SK-N-SH (cell line): ENCODE results near the gene STK39. TPM values are rescaled to one million over a fixed set of nuclear protein-coding genes. Genes with fewer than 3 reads are reported as not detected.

Experiments used
- CTCF ChIA-PET: fragments of 300-600, 350-600 bp; formaldehyde crosslinking; extraction: SDS; loops from one replicate; lab custom pipeline; 2021; lab: Yijun Ruan, JAX
- POLR2A ChIA-PET: fragments of 350-600 bp; sonication (Branson Sonifier 250); formaldehyde crosslinking; extraction: SDS; loops from one replicate; lab custom pipeline; 2020; ENCODE audit warnings: antibody characterized with exemption, inconsistent platforms; lab: Yijun Ruan, JAX
- DNase-seq: peaks from one replicate; pipeline ENCODE4 v3.0.0; 2012
- H2AFZ ChIP-seq: fragments of 200-600 bp; sonication (generic); 2 replicates; pipeline ENCODE4 v1.8.1; 2016; ENCODE audit warnings: antibody characterized with exemption, mild to moderate bottlenecking, low read depth
- H3F3A ChIP-seq: fragments of 200-600 bp; sonication (generic); replicated peaks from 2 replicates; pipeline ENCODE3; 2016; ENCODE audit warnings: antibody characterized with exemption, mild to moderate bottlenecking; ENCODE audit not compliant: insufficient read depth
- H3K27ac ChIP-seq, 2 experiments: fragments of 200-500 bp in 1 of 2; fragments of 200-600 bp in 1 of 2; sonication (Bioruptor generic) in 1 of 2; sonication (generic), shearing (Covaris generic) in 1 of 2; 2 replicates each; pipeline versions ENCODE4 v1.5.1 to v1.6.1; 2014 to 2016; ENCODE audit warnings: low read depth in 2 of 2, inconsistent platforms in 1 of 2, low read length in 1 of 2, mild to moderate bottlenecking in 1 of 2, mixed read lengths in 1 of 2
- H3K27me3 ChIP-seq: fragments of 200-600 bp; sonication (generic), shearing (Covaris generic); 2 replicates; pipeline ENCODE4 v1.6.1; 2016; ENCODE audit warnings: mixed run types; ENCODE audit not compliant: insufficient read depth
- H3K36me3 ChIP-seq, 2 experiments: fragments of 200-500 bp in 1 of 2; fragments of 200-600 bp in 1 of 2; sonication (Bioruptor generic) in 1 of 2; sonication (generic) in 1 of 2; replicated peaks in 1 of 2; 2 replicates each; pipeline versions ENCODE3 to v1.5.1; 2014 to 2016; ENCODE audit warnings: low read length in 1 of 2, mild to moderate bottlenecking in 1 of 2; ENCODE audit not compliant: insufficient read depth in 2 of 2, control insufficient read depth in 1 of 2
- H3K4me1 ChIP-seq, 2 experiments: fragments of 200-500 bp in 1 of 2; fragments of 200-600 bp in 1 of 2; sonication (Bioruptor generic) in 1 of 2; sonication (generic), shearing (Covaris generic) in 1 of 2; 2 replicates each; pipeline versions ENCODE4 v1.5.1 to v1.6.1; 2014 to 2016; ENCODE audit warnings: low read depth in 1 of 2, low read length in 1 of 2, mixed run types in 1 of 2; ENCODE audit not compliant: insufficient read depth in 2 of 2, control insufficient read depth in 1 of 2
- H3K4me2 ChIP-seq: fragments of 200-600 bp; sonication (generic), shearing (Covaris generic); 2 replicates; pipeline ENCODE4 v1.6.1; 2017; ENCODE audit warnings: mixed run types
- H3K4me3 ChIP-seq, 2 experiments: fragments of 200-500 bp in 1 of 2; fragments of 200-600 bp in 1 of 2; sonication (Bioruptor generic) in 1 of 2; sonication (generic), shearing (Covaris generic) in 1 of 2; 2 replicates each; pipeline versions ENCODE4 v1.5.1 to v1.8.1; 2014 to 2016; ENCODE audit warnings: low read depth in 2 of 2, inconsistent platforms in 1 of 2, low read length in 1 of 2, mild to moderate bottlenecking in 1 of 2, mixed read lengths in 1 of 2, moderate library complexity in 1 of 2
- H3K79me2 ChIP-seq: fragments of 200-600 bp; sonication (generic); 2 replicates; pipeline ENCODE4 v1.8.1; 2017; ENCODE audit warnings: mild to moderate bottlenecking; ENCODE audit not compliant: insufficient read depth
- H3K9ac ChIP-seq: fragments of 200-600 bp; sonication (generic); 2 replicates; pipeline ENCODE4 v1.6.1; 2017; ENCODE audit warnings: mixed run types
- H3K9me2 ChIP-seq: fragments of 200-600 bp; sonication (generic); 2 replicates; pipeline ENCODE4 v1.6.1; 2017; ENCODE audit warnings: mixed run types
- H3K9me3 ChIP-seq: fragments of 200-600 bp; sonication (generic); 2 replicates; pipeline ENCODE4 v1.6.1; 2017; ENCODE audit warnings: mixed run types, mild to moderate bottlenecking, moderate library complexity
- H4K20me1 ChIP-seq: fragments of 200-600 bp; sonication (generic); 2 replicates; pipeline ENCODE4 v1.6.1; 2017; ENCODE audit warnings: mild to moderate bottlenecking, mixed run types; ENCODE audit not compliant: insufficient read depth
- CHD2 ChIP-seq: fragments of 150-350 bp; IDR thresholded peaks from 2 replicates; pipeline ENCODE4 v1.6.1; 2018; ENCODE audit warnings: low read length; ENCODE audit not compliant: partially characterized antibody
- ELF1 ChIP-seq: IDR thresholded peaks from 2 replicates; pipeline ENCODE4 v1.4.0; 2012
- EP300 ChIP-seq, 2 experiments: IDR thresholded peaks; 2 replicates each; pipeline versions ENCODE4 v1.4.0 to v1.6.1; 2012; ENCODE audit warnings: borderline replicate concordance in 1 of 2, low read depth in 1 of 2, low read length in 1 of 2
- FOSL2 ChIP-seq: IDR thresholded peaks from 2 replicates; pipeline ENCODE4 v1.4.0; 2012; ENCODE audit warnings: low read depth, mild to moderate bottlenecking, moderate library complexity, borderline replicate concordance
- FOXJ3 ChIP-seq: sonication (generic); formaldehyde crosslinking; IDR thresholded peaks from 2 replicates; pipeline ENCODE4 v1.5.1; 2020; ENCODE audit warnings: mild to moderate bottlenecking, missing genetic modification reagents
- GABPA ChIP-seq: IDR thresholded peaks from 2 replicates; pipeline ENCODE4 v1.4.0; 2012; ENCODE audit warnings: low read depth, mild to moderate bottlenecking
- MEF2A ChIP-seq: IDR thresholded peaks from 2 replicates; pipeline ENCODE4 v1.4.0; 2012; ENCODE audit warnings: low read depth, borderline replicate concordance
- NRF1 ChIP-seq: IDR thresholded peaks from 2 replicates; pipeline ENCODE4 v1.6.1; 2012; ENCODE audit warnings: low read depth, mild to moderate bottlenecking, low read length
- RAD21 ChIP-seq: IDR thresholded peaks from 2 replicates; pipeline ENCODE4 v1.6.1; 2012; ENCODE audit warnings: mild to moderate bottlenecking, low read length
- RCOR1 ChIP-seq: fragments of 150-350 bp; IDR thresholded peaks from 2 replicates; pipeline ENCODE4 v1.6.1; 2017; ENCODE audit warnings: antibody characterized with exemption, low read length
- RFX5 ChIP-seq: IDR thresholded peaks from 2 replicates; pipeline ENCODE4 v1.6.1; 2012; ENCODE audit warnings: mild to moderate bottlenecking, improper control_type of control experiment, low read length
- RXRA ChIP-seq: IDR thresholded peaks from 2 replicates; pipeline ENCODE4 v1.4.0; 2012; ENCODE audit warnings: low read depth, mild to moderate bottlenecking, borderline replicate concordance
- SIN3A ChIP-seq: IDR thresholded peaks from 2 replicates; pipeline ENCODE4 v1.6.1; 2012; ENCODE audit warnings: low read depth, mild to moderate bottlenecking, low read length, moderate library complexity, borderline replicate concordance
- SMC3 ChIP-seq: IDR thresholded peaks from 2 replicates; pipeline ENCODE4 v1.6.1; 2012; ENCODE audit warnings: low read depth, low read length, improper control_type of control experiment
- TEAD4 ChIP-seq: IDR thresholded peaks from 2 replicates; pipeline ENCODE4 v1.4.0; 2012; ENCODE audit warnings: mild to moderate bottlenecking, borderline replicate concordance; ENCODE audit not compliant: insufficient read depth
- YY1 ChIP-seq: IDR thresholded peaks from 2 replicates; pipeline ENCODE4 v1.4.0; 2012; ENCODE audit warnings: low read depth, mild to moderate bottlenecking
- WGBS: methylation state at CpG from one replicate; pipeline ENCODE4 v1.1.6; 2017; ENCODE audit warnings: low lambda C conversion rate; 5-methylcytosine and 5-hydroxymethylcytosine counted together
- polyA plus RNA-seq, 3 experiments: library from polyadenylated mRNA; depleted of rRNA; stranded (reverse); fragments of >200 nt; gene quantifications; 2 replicates each; pipeline ENCODE4 v1.2.3, GENCODE V29; 2012
- TF ChIP-seq, protein P1 (sequence below): IDR thresholded peaks from 2 replicates; pipeline ENCODE4; 2012
- TF ChIP-seq, protein P2 (sequence below): fragments of 200-600 bp; sonication (generic); IDR thresholded peaks from 2 replicates; pipeline ENCODE4 v1.6.1; 2017; ENCODE audit warnings: antibody characterized with exemption, mild to moderate bottlenecking, moderate library complexity

The STK39 gene
- polyA plus RNA-seq, 1 of the 3 experiments (the other 2 are of a cell fraction): 9.6 TPM

DNA sequence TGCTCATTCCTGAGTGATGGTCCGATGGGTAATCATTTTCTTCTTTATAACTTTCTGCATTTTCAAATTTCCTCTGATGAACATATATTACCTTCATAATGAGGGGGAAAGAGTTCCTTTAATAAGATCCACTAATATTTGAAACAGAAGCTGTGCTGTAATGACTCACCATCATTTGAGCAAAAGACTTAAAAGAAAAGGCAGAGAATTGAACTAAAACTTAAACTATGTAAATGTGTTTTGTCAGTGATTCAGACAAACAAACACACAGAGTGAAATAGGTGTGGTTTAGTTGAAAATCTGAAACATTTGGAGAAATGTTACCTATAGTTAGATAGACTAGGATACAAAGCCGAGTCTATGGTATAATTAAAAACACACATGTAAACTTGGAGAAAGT, 209.6 kb downstream of the STK39 start (continued):
- TF ChIP-seq, protein P1, sequence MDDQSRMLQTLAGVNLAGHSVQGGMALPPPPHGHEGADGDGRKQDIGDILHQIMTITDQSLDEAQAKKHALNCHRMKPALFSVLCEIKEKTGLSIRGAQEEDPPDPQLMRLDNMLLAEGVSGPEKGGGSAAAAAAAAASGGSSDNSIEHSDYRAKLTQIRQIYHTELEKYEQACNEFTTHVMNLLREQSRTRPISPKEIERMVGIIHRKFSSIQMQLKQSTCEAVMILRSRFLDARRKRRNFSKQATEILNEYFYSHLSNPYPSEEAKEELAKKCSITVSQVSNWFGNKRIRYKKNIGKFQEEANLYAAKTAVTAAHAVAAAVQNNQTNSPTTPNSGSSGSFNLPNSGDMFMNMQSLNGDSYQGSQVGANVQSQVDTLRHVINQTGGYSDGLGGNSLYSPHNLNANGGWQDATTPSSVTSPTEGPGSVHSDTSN: no peak
- no peak for TF ChIP-seq EP300 (IDR thresholded peaks at IDR 0.05; ENCODE audit: borderline replicate concordance in 1 of 2, low read depth in 1 of 2, low read length in 1 of 2)
- TF ChIP-seq GABPA: no peak
- TF ChIP-seq TEAD4: no peak
- TF ChIP-seq CHD2: no peak
- TF ChIP-seq RFX5: no peak
- TF ChIP-seq ELF1: no peak
- TF ChIP-seq RXRA: no peak
- TF ChIP-seq NRF1: no peak
- TF ChIP-seq RCOR1: no peak
- no peak for TF ChIP-seq SMC3
- no peak for TF ChIP-seq YY1

DNA sequence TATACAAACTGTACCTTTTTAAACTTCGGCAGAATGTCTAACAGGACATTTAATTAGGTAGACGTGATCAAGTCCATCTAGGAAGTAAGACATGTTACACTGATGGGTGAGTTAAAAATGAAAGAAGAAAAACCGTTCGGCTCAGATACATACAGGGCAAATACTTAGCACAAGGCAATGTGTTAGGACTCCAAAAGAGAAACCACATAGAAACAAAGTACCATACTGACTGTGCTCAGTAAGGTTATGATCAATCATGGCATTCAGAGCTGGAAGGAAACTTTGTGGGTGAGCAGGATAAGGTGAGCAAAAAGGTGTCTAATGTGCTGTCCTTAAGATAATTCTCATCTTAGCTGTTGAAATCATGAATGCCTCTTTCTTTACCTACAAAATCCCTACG, 211.9 kb downstream of the STK39 start:
- Histone ChIP-seq H3K4me3 (no peak overlapping the region), H3K79me2 (no peaks in the 10 kb centered on the region), H3K9ac (no peak overlapping the region), H3K4me1 (peaks cover 0 to 7% of the 10 kb centered on the region in 2 experiments; a peak in 1 of 4 replicates), H2AFZ (no peak overlapping the region), H3K27me3 (no peaks in the 10 kb centered on the region), H4K20me1 (no peaks in the 10 kb centered on the region), H3K9me2 (no peaks in the 10 kb centered on the region), H3K36me3 (peaks cover 6 to 18% of the 10 kb centered on the region in 2 experiments), H3F3A (peaks cover 4% of the 10 kb centered on the region), H3K27ac (no peak overlapping the region), H3K9me3 (no peaks in the 10 kb centered on the region), H3K4me2 (no peak overlapping the region)
- WGBS: 94% methylated on average over 5 of the region's 5 CpGs
- ChIA-PET CTCF (interaction anchor here (0.8 to 0.9 kb wide), 2 partner anchors 27 to 1336 kb away, joined by 3 read pairs; no protein-coding TSS in a partner anchor), POLR2A (no interaction called here)
- no peak for DNase-seq
- TF ChIP-seq RAD21: no peak
- TF ChIP-seq EP300 (IDR thresholded peaks at IDR 0.05; ENCODE audit: borderline replicate concordance in 1 of 2, low read depth in 1 of 2, low read length in 1 of 2): no peak
- TF ChIP-seq FOXJ3 (CRISPR knock-in tag): no peak
- TF ChIP-seq SIN3A: no peak
- no peak for TF ChIP-seq FOSL2
- TF ChIP-seq, protein P2, sequence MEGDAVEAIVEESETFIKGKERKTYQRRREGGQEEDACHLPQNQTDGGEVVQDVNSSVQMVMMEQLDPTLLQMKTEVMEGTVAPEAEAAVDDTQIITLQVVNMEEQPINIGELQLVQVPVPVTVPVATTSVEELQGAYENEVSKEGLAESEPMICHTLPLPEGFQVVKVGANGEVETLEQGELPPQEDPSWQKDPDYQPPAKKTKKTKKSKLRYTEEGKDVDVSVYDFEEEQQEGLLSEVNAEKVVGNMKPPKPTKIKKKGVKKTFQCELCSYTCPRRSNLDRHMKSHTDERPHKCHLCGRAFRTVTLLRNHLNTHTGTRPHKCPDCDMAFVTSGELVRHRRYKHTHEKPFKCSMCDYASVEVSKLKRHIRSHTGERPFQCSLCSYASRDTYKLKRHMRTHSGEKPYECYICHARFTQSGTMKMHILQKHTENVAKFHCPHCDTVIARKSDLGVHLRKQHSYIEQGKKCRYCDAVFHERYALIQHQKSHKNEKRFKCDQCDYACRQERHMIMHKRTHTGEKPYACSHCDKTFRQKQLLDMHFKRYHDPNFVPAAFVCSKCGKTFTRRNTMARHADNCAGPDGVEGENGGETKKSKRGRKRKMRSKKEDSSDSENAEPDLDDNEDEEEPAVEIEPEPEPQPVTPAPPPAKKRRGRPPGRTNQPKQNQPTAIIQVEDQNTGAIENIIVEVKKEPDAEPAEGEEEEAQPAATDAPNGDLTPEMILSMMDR: no peak
- TF ChIP-seq MEF2A: no peak
- no peak for TF ChIP-seq SMC3
